K562 (cell line): ENCODE data around the gene NUP98. TPM values are rescaled to one million over a fixed set of nuclear protein-coding genes. Genes with fewer than 3 reads are reported as not detected.

Experiments used
- ATAC-seq: fragments of 200-7000 bp; cut with Tn5 transposase; 3 replicates; pipeline ENCODE4 v1.9.1; 2020; ENCODE audit warnings: moderate library complexity
- BruUV-seq: library from RNA; stranded (reverse); fragments of 400-500 nt; replicated peaks from 2 replicates; lab custom pipeline; 2021; lab: Mats Ljungman, UMichigan
- CTCF ChIA-PET: fragments of 300-600 bp; formaldehyde crosslinking; extraction: SDS; loops from one replicate; lab custom pipeline; 2021; ENCODE audit warnings: low intra/inter-chr PET ratio; lab: Yijun Ruan, JAX
- POLR2A ChIA-PET: fragments of 300-600, 350-650 bp; sonication (Branson Sonifier 250); formaldehyde crosslinking; extraction: SDS; loops from one replicate; lab custom pipeline; 2021; ENCODE audit warnings: antibody characterized with exemption, inconsistent platforms; lab: Yijun Ruan, JAX
- DNase-seq, 4 experiments: peaks; one replicate each; pipeline versions ENCODE4 v3.0.0 to v3.0.0-alpha.2; 2011 to 2018; ENCODE audit warnings: low spot score in 3 of 4, mixed read lengths in 3 of 4; ENCODE audit errors: extremely low read depth in 1 of 4
- FAIRE-seq: peaks from 2 replicates; lab custom pipeline; 2011; peaks lifted over from hg19 to GRCh38; lab: Jason Lieb, UNC
- H2AFZ ChIP-seq: 2 replicates; pipeline ENCODE4 v1.6.0; 2011; ENCODE audit warnings: low read depth, low read length, control low read depth, inconsistent platforms
- H3K27ac ChIP-seq: fragments of 200-600 bp; 3 replicates; pipeline ENCODE4 v1.8.0; 2011; ENCODE audit warnings: low read depth, mild to moderate bottlenecking, control low read depth, inconsistent platforms, low read length, moderate library complexity, mixed read lengths; ENCODE audit errors: extremely low read depth
- H3K27me3 ChIP-seq, 2 experiments: fragments of 300-600 bp in 1 of 2; 2 replicates in 1 of 2; 3 replicates in 1 of 2; pipeline versions ENCODE4 v1.6.0 to v1.8.0; 2011; ENCODE audit warnings: inconsistent platforms in 2 of 2, low read length in 2 of 2, mild to moderate bottlenecking in 1 of 2, mixed read lengths in 1 of 2, moderate library complexity in 1 of 2; ENCODE audit not compliant: control insufficient read depth in 2 of 2, insufficient read depth in 2 of 2
- H3K36me3 ChIP-seq: fragments of 300-600 bp; 3 replicates; pipeline ENCODE4 v1.8.0; 2011; ENCODE audit warnings: mild to moderate bottlenecking, low read length, inconsistent platforms; ENCODE audit not compliant: control insufficient read depth, insufficient read depth
- H3K4me1 ChIP-seq, 2 experiments: fragments of 200-600 bp in 1 of 2; replicated peaks in 1 of 2; 2 replicates in 1 of 2; 3 replicates in 1 of 2; pipeline versions ENCODE4 v1.5.1 to v1.8.0; 2011; ENCODE audit warnings: inconsistent platforms in 2 of 2, low read length in 2 of 2, mild to moderate bottlenecking in 1 of 2, mixed read lengths in 1 of 2, moderate library complexity in 1 of 2; ENCODE audit not compliant: control insufficient read depth in 2 of 2, insufficient read depth in 2 of 2
- H3K4me2 ChIP-seq: 2 replicates; pipeline ENCODE4 v1.6.1; 2011; ENCODE audit warnings: low read length, control low read depth, inconsistent platforms, mixed read lengths; ENCODE audit not compliant: insufficient read depth
- H3K4me3 ChIP-seq: fragments of 200-600 bp; sonication (generic), shearing (Covaris generic); 2 replicates; pipeline ENCODE4 v1.5.1; 2016; ENCODE audit warnings: control low read depth, inconsistent platforms
- H3K79me2 ChIP-seq: fragments of 200-600 bp; 3 replicates; pipeline ENCODE4 v1.8.0; 2011; ENCODE audit warnings: low read length, inconsistent platforms; ENCODE audit not compliant: control insufficient read depth, insufficient read depth
- H3K9ac ChIP-seq, 2 experiments: 2 replicates each; pipeline versions ENCODE4 v1.6.0 to v1.6.1; 2011; ENCODE audit warnings: low read depth in 2 of 2, low read length in 2 of 2, control low read depth in 1 of 2, inconsistent platforms in 1 of 2, mild to moderate bottlenecking in 1 of 2, mixed read lengths in 1 of 2; ENCODE audit not compliant: insufficient read depth in 1 of 2
- H3K9me1 ChIP-seq: one replicate; pipeline ENCODE4 v1.6.0; 2011; ENCODE audit warnings: inconsistent platforms, mild to moderate bottlenecking, low read length, moderate library complexity; ENCODE audit not compliant: control insufficient read depth, insufficient read depth
- H3K9me3 ChIP-seq: replicated peaks from 2 replicates; pipeline ENCODE4 v1.5.1; 2011; ENCODE audit warnings: low read depth, low read length, inconsistent platforms; ENCODE audit not compliant: control insufficient read depth, insufficient read depth
- H4K20me1 ChIP-seq: replicated peaks from 2 replicates; pipeline ENCODE4 v1.6.1; 2011; ENCODE audit warnings: low read length, inconsistent platforms, mixed read lengths; ENCODE audit not compliant: control insufficient read depth, insufficient read depth
- BMI1 ChIP-seq: fragments of 150-350 bp; IDR thresholded peaks from 2 replicates; pipeline ENCODE4 v1.6.1; 2014; ENCODE audit warnings: low read length
- FOS ChIP-seq: IDR thresholded peaks from 3 replicates; pipeline ENCODE4 v1.6.1; 2011; ENCODE audit not compliant: insufficient read length; ENCODE audit errors: extremely low read depth
- RBM22 ChIP-seq: fragments of 200-400 bp; formaldehyde crosslinking; IDR thresholded peaks from 2 replicates; pipeline ENCODE4 v1.6.1; 2018; ENCODE audit warnings: low read length, low read depth; ENCODE audit not compliant: poor library complexity, severe bottlenecking
- REST ChIP-seq, 2 experiments: fragments of 450-650 bp; formaldehyde crosslinking in 1 of 2; IDR thresholded peaks; 2 replicates each; pipeline versions ENCODE4 v1.4.0 to v1.6.1; 2014 to 2020; ENCODE audit warnings: mild to moderate bottlenecking in 2 of 2, borderline replicate concordance in 1 of 2, low read depth in 1 of 2
- SMARCB1 ChIP-seq: IDR thresholded peaks from 2 replicates; pipeline ENCODE4 v1.6.1; 2011; ENCODE audit warnings: improper control_type of control experiment, low read depth; ENCODE audit not compliant: insufficient read length
- ZBTB7A ChIP-seq: IDR thresholded peaks from 2 replicates; pipeline ENCODE4 v1.6.1; 2011; ENCODE audit warnings: low read depth, mild to moderate bottlenecking, low read length, moderate library complexity, borderline replicate concordance; ENCODE audit not compliant: control insufficient read depth
- WGBS: fragments of 100-300 bp; shearing (Covaris generic); methylation state at CpG from one replicate; pipeline ENCODE4 v1.1.6; 2016; ENCODE audit warnings: low coverage, mixed read lengths; ENCODE audit not compliant: insufficient coverage; ENCODE audit errors: missing lambda C conversion rate; 5-methylcytosine and 5-hydroxymethylcytosine counted together
- in situ Hi-C: fragments of 300-500 bp; cut with MboI; formaldehyde crosslinking; loops from 4 replicates; pipeline ENCODE4 v1.15.0; 2018; ENCODE audit warnings: inconsistent platforms, mixed read lengths
- intact Hi-C: fragments of 100-400 bp; cut with micrococcal nuclease; formaldehyde crosslinking; loops from 2 replicates; pipeline ENCODE4 v1.14.2; 2022
- polyA plus RNA-seq, 8 experiments: library from polyadenylated mRNA; depleted of rRNA in 4 of 8; stranded (reverse) in 5 of 8; unstranded in 3 of 8; fragments of >200 nt; fragmentation: Nextera tagmentation in 2 of 8; fragmentation: Illumina TruSeq in 1 of 8; extraction: Ambion mirVana in 2 of 8; extraction: Trizol in 1 of 8; gene quantifications; 2 replicates each; pipeline versions ENCODE4 v1.2.1 to v1.2.3, GENCODE V29; 2011 to 2014; ENCODE audit warnings: inconsistent platforms in 1 of 8, missing spikeins in 1 of 8
- total RNA-seq, 7 experiments: library from RNA; depleted of rRNA in 6 of 7; stranded (reverse); fragments of >200 nt in 6 of 7; fragmentation: Illumina TruSeq in 2 of 7; extraction: Trizol in 2 of 7; gene quantifications; 2 replicates each; pipeline versions ENCODE4 v1.2.1 to v1.2.3, GENCODE V29; 2011 to 2021; ENCODE audit warnings: low replicate concordance in 1 of 7
- TF ChIP-seq, protein P1 (sequence below): sonication (generic); formaldehyde crosslinking; IDR thresholded peaks from 2 replicates; pipeline ENCODE4 v1.8.0; 2022; ENCODE audit warnings: mild to moderate bottlenecking, missing genetic modification reagents
- TF ChIP-seq, protein P2 (sequence below), 2 experiments: fragments of 450-650 bp in 1 of 2; sonication (generic) in 1 of 2; formaldehyde crosslinking; conservative IDR thresholded peaks; 2 replicates each; pipeline versions ENCODE4 v1.4.0 to v1.8.1; 2020 to 2022; ENCODE audit warnings: mild to moderate bottlenecking in 1 of 2, missing genetic modification reagents in 1 of 2

NUP98 gene
- total and polyA plus RNA-seq, 9 of the 15 experiments (the other 6 are each of a cell fraction or from before 2014, with no cell fraction given), result 45.1 to 196 (median 130) TPM

DNA sequence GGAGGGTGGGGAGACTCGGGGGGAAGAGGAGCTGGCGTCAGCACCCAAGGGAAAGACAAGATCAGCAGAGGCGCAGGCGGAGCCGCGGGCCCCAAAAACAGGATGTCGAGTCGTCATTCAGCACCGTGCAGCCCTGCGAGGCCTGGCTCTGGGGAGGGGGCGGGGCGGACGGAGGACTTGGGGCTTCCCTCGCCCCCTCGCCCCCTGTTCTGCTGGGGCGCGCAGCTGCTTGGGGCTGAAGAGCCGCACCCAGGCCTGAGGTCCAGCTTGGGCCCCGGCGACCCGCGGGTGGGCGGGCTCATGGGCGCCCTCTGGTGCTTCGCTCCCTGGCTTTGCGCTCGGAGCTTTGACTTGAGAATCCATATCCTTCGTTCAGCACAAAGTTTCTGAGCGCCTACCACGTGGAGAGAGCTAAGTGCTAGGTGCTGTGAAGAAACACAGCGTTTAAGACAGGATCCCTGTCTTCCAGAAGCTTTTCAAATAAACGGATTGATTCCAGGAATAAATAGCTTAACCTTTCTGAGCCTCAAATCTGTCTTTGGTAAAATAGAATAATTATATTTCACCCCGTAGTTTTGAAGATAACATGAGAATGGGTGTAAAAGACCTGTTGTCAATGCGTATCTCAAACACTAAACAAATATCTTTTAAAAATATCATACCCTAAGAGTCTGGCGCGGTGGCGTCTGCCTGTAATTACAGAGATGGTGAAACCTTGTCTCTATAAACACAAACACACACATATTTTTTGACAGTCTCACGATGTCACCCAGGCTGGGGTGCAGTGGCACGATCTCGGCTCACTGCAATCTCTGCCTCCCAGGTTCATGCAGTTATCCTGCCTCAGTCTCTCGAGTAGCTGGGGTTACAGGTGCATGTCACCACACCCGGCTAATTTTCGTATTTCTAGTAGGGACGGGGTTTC is 44.3 kb upstream of the NUP98 start:
- ATAC-seq (peak; percentile 67), DNase-seq (peak; percentile 79 to 94 (median 80)), FAIRE-seq (peak; percentile 85)
- Histone ChIP-seq H3K9me3 (no peaks in the 10 kb centered on the region), H2AFZ (peak overlapping the region; percentile 96), H4K20me1 (peaks cover 4% of the 10 kb centered on the region; the same call in 1 of the 2 replicates), H3K27ac (peak overlapping the region; percentile 86), H3K4me1 (peaks cover 22 to 46% of the 10 kb centered on the region in 2 experiments), H3K36me3 (peaks cover 22% of the 10 kb centered on the region), H3K4me2 (peak overlapping the region; percentile 67), H3K9ac (peak overlapping the region; percentile 67 to 82), H3K79me2 (peaks cover 45% of the 10 kb centered on the region), H3K27me3 (no peaks in the 10 kb centered on the region), H3K9me1 (no peaks in the 10 kb centered on the region), H3K4me3 (peak overlapping the region; percentile 89)
- in situ Hi-C loops, result no loop called here
- POLR2A ChIA-PET, result interaction anchor here (0.7 to 2.7 kb wide), 11 partner anchors 10 to 231 kb away, joined by 3 to 9 read pairs (median 3); partner anchors contain the start of genes NUP98 and STIM1
- TSS peak; percentile 47 for BruUV-seq
- CTCF ChIA-PET, result interaction anchor here (1.3 kb wide), 1 partner anchor 17 kb away, joined by 5 read pairs; no protein-coding TSS in a partner anchor
- WGBS, result 31% methylated on average over 27 of the region's 44 CpGs
- intact Hi-C loops, result loop anchor here (1.0 kb wide), 1 partner anchor 17 kb away; no protein-coding TSS in a partner anchor
- TF ChIP-seq RBM22 (peak; percentile 44), REST (IDR thresholded peaks at IDR 0.05; ENCODE audit: borderline replicate concordance) (peak; percentile 84), REST (CRISPR knock-in tag; IDR thresholded peaks at IDR 0.05; ENCODE audit: low read depth) (no peak), BMI1 (no peak), ZBTB7A (peak; percentile 98), FOS (no peak), SMARCB1 (no peak)
- TF ChIP-seq, protein P1, sequence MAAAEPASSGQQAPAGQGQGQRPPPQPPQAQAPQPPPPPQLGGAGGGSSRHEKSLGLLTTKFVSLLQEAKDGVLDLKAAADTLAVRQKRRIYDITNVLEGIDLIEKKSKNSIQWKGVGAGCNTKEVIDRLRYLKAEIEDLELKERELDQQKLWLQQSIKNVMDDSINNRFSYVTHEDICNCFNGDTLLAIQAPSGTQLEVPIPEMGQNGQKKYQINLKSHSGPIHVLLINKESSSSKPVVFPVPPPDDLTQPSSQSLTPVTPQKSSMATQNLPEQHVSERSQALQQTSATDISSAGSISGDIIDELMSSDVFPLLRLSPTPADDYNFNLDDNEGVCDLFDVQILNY, result no peak
- TF ChIP-seq, protein P2, sequence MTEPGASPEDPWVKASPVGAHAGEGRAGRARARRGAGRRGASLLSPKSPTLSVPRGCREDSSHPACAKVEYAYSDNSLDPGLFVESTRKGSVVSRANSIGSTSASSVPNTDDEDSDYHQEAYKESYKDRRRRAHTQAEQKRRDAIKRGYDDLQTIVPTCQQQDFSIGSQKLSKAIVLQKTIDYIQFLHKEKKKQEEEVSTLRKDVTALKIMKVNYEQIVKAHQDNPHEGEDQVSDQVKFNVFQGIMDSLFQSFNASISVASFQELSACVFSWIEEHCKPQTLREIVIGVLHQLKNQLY (CRISPR knock-in tag; conservative IDR thresholded peaks at IDR 0.05), result no peak
